ENCODE results near the gene PKIG.
"Not testable (repeated sequence)": the region's sequence is repeated elsewhere in the genome, so short reads cannot be mapped to it uniquely, and the experiment has no call there.

The PKIG gene

GRCh38 chr20:44586289-44586911 is 4.0 kb downstream of the PKIG start:
- Mint-ChIP-seq H3K27me3 (ENCODE audit: low read depth) (no peaks in the 10 kb centered on the region), H3K9me3 (no peaks in the 10 kb centered on the region), H3K4me3 (peak overlapping the region in 1 of 3 experiments; percentile 50), H3K27ac (peak overlapping the region; percentile 13 to 63 (median 42)), H3K36me3 (ENCODE audit: low read depth) (peaks cover 17% of the 10 kb centered on the region), H3K4me1 (peaks cover 67% of the 10 kb centered on the region)
- TF ChIP-seq CTCF (IDR thresholded peaks at IDR 0.05; ENCODE audit: unreplicated experiment in 3 of 3) = no peak

- Mint-ChIP-seq H3K27me3 (ENCODE audit: low read depth) (no peaks in the 10 kb centered on the region), H3K36me3 (ENCODE audit: low read depth) (peaks cover 17% of the 10 kb centered on the region), H3K27ac (peak overlapping the region; percentile 13 to 42 (median 22)), H3K4me1 (peaks cover 58% of the 10 kb centered on the region), H3K9me3 (no peaks in the 10 kb centered on the region), H3K4me3 (peak overlapping the region in 1 of 3 experiments; percentile 50)
- no peak for TF ChIP-seq CTCF (IDR thresholded peaks at IDR 0.05; ENCODE audit: unreplicated experiment in 3 of 3)
These were observed 4.9 kb downstream of the PKIG start for GRCh38 chr20:44587035-44587980.

GRCh38 chr20:44588321-44588720 is 5.9 kb downstream of the PKIG start:
- peak overlapping the region in 2 of 3 experiments; percentile 13 to 22 for H3K27ac Mint-ChIP-seq
- peaks cover 23% of the 10 kb centered on the region for H3K36me3 Mint-ChIP-seq (ENCODE audit: low read depth)
- H3K4me3 Mint-ChIP-seq; H3K27me3 Mint-ChIP-seq (ENCODE audit: low read depth); H3K9me3 Mint-ChIP-seq: not testable (repeated sequence)
- peaks cover 48% of the 10 kb centered on the region for H3K4me1 Mint-ChIP-seq

- H3K27ac Mint-ChIP-seq = peak overlapping the region; percentile 11 to 62 (median 21)
- no peak for TF ChIP-seq CTCF (IDR thresholded peaks at IDR 0.05; ENCODE audit: unreplicated experiment in 3 of 3)
These were observed 7.2 kb downstream of the PKIG start for GRCh38 chr20:44589537-44589936.

GRCh38 chr20:44590980-44591778 is 8.8 kb downstream of the PKIG start:
- Mint-ChIP-seq H3K4me1 (peaks cover 26% of the 10 kb centered on the region), H3K9me3 (no peaks in the 10 kb centered on the region), H3K4me3 (no peak overlapping the region), H3K36me3 (ENCODE audit: low read depth) (peaks cover 26% of the 10 kb centered on the region), H3K27me3 (ENCODE audit: low read depth) (no peaks in the 10 kb centered on the region), H3K27ac (no peak overlapping the region)
- no peak for TF ChIP-seq CTCF (IDR thresholded peaks at IDR 0.05; ENCODE audit: unreplicated experiment in 3 of 3)

More at GRCh38 chr20:44589537-44589936, 7.2 kb downstream of the PKIG start:
- H3K36me3 Mint-ChIP-seq (ENCODE audit: low read depth) = peaks cover 26% of the 10 kb centered on the region
- H3K4me3 Mint-ChIP-seq = no peak overlapping the region
- H3K27me3 Mint-ChIP-seq (ENCODE audit: low read depth) = no peaks in the 10 kb centered on the region
- peaks cover 38% of the 10 kb centered on the region for H3K4me1 Mint-ChIP-seq
- no peaks in the 10 kb centered on the region for H3K9me3 Mint-ChIP-seq

GRCh38 chr20:44592366-44592765 is 10.0 kb downstream of the PKIG start:
- Mint-ChIP-seq H3K9me3 (no peaks in the 10 kb centered on the region), H3K27me3 (ENCODE audit: low read depth) (no peaks in the 10 kb centered on the region), H3K27ac (no peak overlapping the region), H3K4me1 (peaks cover 18% of the 10 kb centered on the region), H3K36me3 (ENCODE audit: low read depth) (peaks cover 26% of the 10 kb centered on the region), H3K4me3 (no peak overlapping the region)
- TF ChIP-seq CTCF (IDR thresholded peaks at IDR 0.05; ENCODE audit: unreplicated experiment in 3 of 3) = no peak
